ENCODE results near the gene ATP6V1G3. TPM values are rescaled to one million over a fixed set of nuclear protein-coding genes. Genes with fewer than 3 reads are reported as not detected.

The ATP6V1G3 gene
- total RNA-seq, 1 donor from 2014 or later = not detected

GRCh38 chr1:198559362-198559761 is 18.9 kb upstream of the ATP6V1G3 start:
- Histone ChIP-seq H3K4me3 (ENCODE audit: low read depth, low read length) (no peak overlapping the region), H3K36me3 (ENCODE audit: control insufficient read depth, insufficient read depth, low read length) (no peaks in the 10 kb centered on the region), H3K27me3 (ENCODE audit: control insufficient read depth, insufficient read depth, low read length) (no peaks in the 10 kb centered on the region)
- TF ChIP-seq, protein P1, sequence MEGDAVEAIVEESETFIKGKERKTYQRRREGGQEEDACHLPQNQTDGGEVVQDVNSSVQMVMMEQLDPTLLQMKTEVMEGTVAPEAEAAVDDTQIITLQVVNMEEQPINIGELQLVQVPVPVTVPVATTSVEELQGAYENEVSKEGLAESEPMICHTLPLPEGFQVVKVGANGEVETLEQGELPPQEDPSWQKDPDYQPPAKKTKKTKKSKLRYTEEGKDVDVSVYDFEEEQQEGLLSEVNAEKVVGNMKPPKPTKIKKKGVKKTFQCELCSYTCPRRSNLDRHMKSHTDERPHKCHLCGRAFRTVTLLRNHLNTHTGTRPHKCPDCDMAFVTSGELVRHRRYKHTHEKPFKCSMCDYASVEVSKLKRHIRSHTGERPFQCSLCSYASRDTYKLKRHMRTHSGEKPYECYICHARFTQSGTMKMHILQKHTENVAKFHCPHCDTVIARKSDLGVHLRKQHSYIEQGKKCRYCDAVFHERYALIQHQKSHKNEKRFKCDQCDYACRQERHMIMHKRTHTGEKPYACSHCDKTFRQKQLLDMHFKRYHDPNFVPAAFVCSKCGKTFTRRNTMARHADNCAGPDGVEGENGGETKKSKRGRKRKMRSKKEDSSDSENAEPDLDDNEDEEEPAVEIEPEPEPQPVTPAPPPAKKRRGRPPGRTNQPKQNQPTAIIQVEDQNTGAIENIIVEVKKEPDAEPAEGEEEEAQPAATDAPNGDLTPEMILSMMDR (IDR thresholded peaks at IDR 0.05; ENCODE audit: insufficient read depth, low read length, poor library complexity, severe bottlenecking) = no peak
- no peak for DNase-seq (ENCODE audit: low read depth)

DNA sequence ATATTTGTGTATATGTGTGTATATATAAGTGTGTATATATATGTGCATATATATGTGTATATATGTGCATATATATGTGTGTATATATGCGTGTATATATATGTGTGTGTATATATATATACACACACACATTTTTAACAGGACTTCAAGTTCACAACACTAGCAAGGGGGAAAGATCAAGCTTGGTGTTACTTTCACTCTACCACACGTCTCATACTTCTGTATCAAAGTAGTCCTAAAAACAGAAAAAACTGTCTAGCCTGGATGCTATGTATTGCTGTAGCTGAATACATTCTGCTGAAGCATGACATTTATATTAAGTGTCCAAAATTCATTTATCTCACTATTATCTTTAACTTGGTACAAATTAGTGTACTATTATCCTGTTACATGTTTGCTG is 17.9 kb upstream of the ATP6V1G3 start:
- TF ChIP-seq, protein P1 (IDR thresholded peaks at IDR 0.05; ENCODE audit: insufficient read depth, low read length, poor library complexity, severe bottlenecking) = no peak
- H3K27me3 ChIP-seq (ENCODE audit: control insufficient read depth, insufficient read depth, low read length) = no peaks in the 10 kb centered on the region

GRCh38 chr1:198556971-198557370 is 16.5 kb upstream of the ATP6V1G3 start:
- Histone ChIP-seq H3K36me3 (ENCODE audit: control insufficient read depth, insufficient read depth, low read length) (no peaks in the 10 kb centered on the region), H3K27me3 (ENCODE audit: control insufficient read depth, insufficient read depth, low read length) (no peaks in the 10 kb centered on the region), H3K4me3 (ENCODE audit: low read depth, low read length) (no peak overlapping the region)
- DNase-seq (ENCODE audit: low read depth) = no peak
- TF ChIP-seq, protein P1 (IDR thresholded peaks at IDR 0.05; ENCODE audit: insufficient read depth, low read length, poor library complexity, severe bottlenecking) = no peak

More for the DNA sequence above, 17.9 kb upstream of the ATP6V1G3 start:
- Histone ChIP-seq H3K36me3 (ENCODE audit: control insufficient read depth, insufficient read depth, low read length) (no peaks in the 10 kb centered on the region), H3K4me3 (ENCODE audit: low read depth, low read length) (no peak overlapping the region)
- DNase-seq (ENCODE audit: low read depth) = no peak

DNA sequence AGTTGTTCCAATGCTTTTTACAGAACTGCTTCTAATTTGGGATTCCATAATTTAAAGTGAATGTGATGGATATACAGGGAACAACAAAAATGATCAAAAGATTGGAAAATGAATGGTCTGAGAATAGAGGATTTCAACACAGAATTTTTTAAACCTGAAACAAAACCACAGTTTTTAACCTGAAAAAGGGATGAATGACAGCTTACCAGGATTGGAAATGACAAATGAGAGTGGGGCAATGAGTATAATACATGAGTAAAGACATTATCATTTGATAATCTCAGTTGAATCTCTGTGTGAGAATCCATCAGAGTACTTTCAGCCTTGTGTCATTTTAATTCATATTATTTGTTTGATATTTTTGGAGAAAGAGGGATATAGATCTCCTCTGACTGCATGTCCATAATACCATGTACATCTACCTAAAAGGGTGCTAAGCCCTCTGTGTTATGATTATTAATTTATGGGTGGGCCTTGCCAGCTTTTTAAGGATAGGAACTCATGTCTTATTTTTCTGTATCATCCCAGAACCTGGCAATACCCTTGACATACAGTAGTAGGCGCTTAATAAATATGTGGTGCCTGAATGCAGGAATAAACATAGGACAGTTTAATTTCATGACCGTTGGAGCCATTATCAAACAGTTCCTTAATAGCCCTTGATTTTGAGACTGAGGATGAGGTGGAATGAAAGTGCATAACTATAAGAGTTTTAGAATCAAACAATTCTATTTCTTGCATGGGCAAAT is 12.4 kb upstream of the ATP6V1G3 start:
- no peak overlapping the region for H3K4me3 ChIP-seq (ENCODE audit: low read depth, low read length)
- H3K27me3 ChIP-seq (ENCODE audit: control insufficient read depth, insufficient read depth, low read length) = no peaks in the 10 kb centered on the region
- DNase-seq (ENCODE audit: low read depth) = no peak
- no peaks in the 10 kb centered on the region for H3K36me3 ChIP-seq (ENCODE audit: control insufficient read depth, insufficient read depth, low read length)
- TF ChIP-seq, protein P1 (IDR thresholded peaks at IDR 0.05; ENCODE audit: insufficient read depth, low read length, poor library complexity, severe bottlenecking) = no peak

- no peaks in the 10 kb centered on the region for H3K27me3 ChIP-seq (ENCODE audit: control insufficient read depth, insufficient read depth, low read length)
- no peaks in the 10 kb centered on the region for H3K36me3 ChIP-seq (ENCODE audit: control insufficient read depth, insufficient read depth, low read length)
- TF ChIP-seq, protein P1 (IDR thresholded peaks at IDR 0.05; ENCODE audit: insufficient read depth, low read length, poor library complexity, severe bottlenecking) = no peak
- H3K4me3 ChIP-seq (ENCODE audit: low read depth, low read length) = no peak overlapping the region
- no peak for DNase-seq (ENCODE audit: low read depth)
These were observed 10.6 kb upstream of the ATP6V1G3 start for GRCh38 chr1:198550941-198551524.

All from kidney epithelial cell (primary cell).